ENCODE measurements around the gene KIAA1217. TPM values are rescaled to one million over a fixed set of nuclear protein-coding genes. Genes with fewer than 3 reads are reported as not detected.

KIAA1217 gene
- total and polyA plus RNA-seq, 2 donors from 2014 or later = 10.4 to 63.8 TPM

GRCh38 chr10:24456322-24456721 is 247.4 kb downstream of the KIAA1217 start:
- Histone ChIP-seq H3K9me3 (ENCODE audit: control insufficient read depth in 2 of 3, insufficient read depth in 1 of 3, low read length in 3 of 3) (no peaks in the 10 kb centered on the region), H3K36me3 (ENCODE audit: control insufficient read depth in 2 of 3, insufficient read depth in 3 of 3, low read length in 3 of 3) (peaks cover 0 to 2% (median 0%) of the 10 kb centered on the region in 3 donors), H3K4me1 (ENCODE audit: control insufficient read depth in 2 of 3, insufficient read depth in 2 of 3, low read depth in 1 of 3, low read length in 3 of 3) (peaks cover 0 to 11% (median 8%) of the 10 kb centered on the region in 3 donors), H3K27me3 (ENCODE audit: control insufficient read depth, insufficient read depth, low read length) (no peaks in the 10 kb centered on the region), H3K27ac (ENCODE audit: low read depth in 2 of 2, low read length in 2 of 2) (no peak overlapping the region), H3K4me3 (ENCODE audit: low read length in 3 of 3) (no peak overlapping the region), H3K9ac (ENCODE audit: low read length in 3 of 3) (no peak overlapping the region)
- no peak for FAIRE-seq
- no peak for DNase-seq
- TF ChIP-seq CTCF (IDR thresholded peaks at IDR 0.05; ENCODE audit: borderline replicate concordance, extremely low read depth, insufficient read depth) = no peak
- intact Hi-C loops (cut with DNase I) = no loop called here

- FAIRE-seq (no peak), DNase-seq (peak in 3 of 5 donors; percentile 65 to 82 (median 81))
- intact Hi-C loops (cut with DNase I) = no loop called here
- peaks cover 0 to 14% (median 13%) of the 10 kb centered on the region in 3 donors for H3K4me1 ChIP-seq (ENCODE audit: control insufficient read depth in 2 of 3, insufficient read depth in 2 of 3, low read depth in 1 of 3, low read length in 3 of 3)
- H3K4me3 ChIP-seq (ENCODE audit: low read length in 3 of 3) = no peak overlapping the region
- no peak overlapping the region for H3K9ac ChIP-seq (ENCODE audit: low read length in 3 of 3)
- H3K9me3 ChIP-seq (ENCODE audit: control insufficient read depth in 2 of 3, insufficient read depth in 1 of 3, low read length in 3 of 3) = no peaks in the 10 kb centered on the region
- no peaks in the 10 kb centered on the region for H3K27me3 ChIP-seq (ENCODE audit: control insufficient read depth, insufficient read depth, low read length)
- TF ChIP-seq CTCF (IDR thresholded peaks at IDR 0.05; ENCODE audit: borderline replicate concordance, extremely low read depth, insufficient read depth) = no peak
- H3K36me3 ChIP-seq (ENCODE audit: control insufficient read depth in 2 of 3, insufficient read depth in 3 of 3, low read length in 3 of 3) = peaks cover 0 to 2% (median 0%) of the 10 kb centered on the region in 3 donors
- H3K27ac ChIP-seq (ENCODE audit: low read depth in 2 of 2, low read length in 2 of 2) = no peak overlapping the region
These were observed 248.9 kb downstream of the KIAA1217 start for GRCh38 chr10:24457661-24458318.

- intact Hi-C loops (cut with DNase I) = no loop called here
- Histone ChIP-seq H3K9ac (ENCODE audit: low read length in 3 of 3) (no peak overlapping the region), H3K9me3 (ENCODE audit: control insufficient read depth in 2 of 3, insufficient read depth in 1 of 3, low read length in 3 of 3) (no peaks in the 10 kb centered on the region), H3K27ac (ENCODE audit: low read depth in 2 of 2, low read length in 2 of 2) (no peak overlapping the region), H3K4me3 (ENCODE audit: low read length in 3 of 3) (no peak overlapping the region), H3K27me3 (ENCODE audit: control insufficient read depth, insufficient read depth, low read length) (no peaks in the 10 kb centered on the region), H3K4me1 (ENCODE audit: control insufficient read depth in 2 of 3, insufficient read depth in 2 of 3, low read depth in 1 of 3, low read length in 3 of 3) (peaks cover 4 to 31% (median 25%) of the 10 kb centered on the region in 3 donors), H3K36me3 (ENCODE audit: control insufficient read depth in 2 of 3, insufficient read depth in 3 of 3, low read length in 3 of 3) (peaks cover 0 to 2% (median 0%) of the 10 kb centered on the region in 3 donors)
- FAIRE-seq (no peak), DNase-seq (no peak)
- TF ChIP-seq CTCF (IDR thresholded peaks at IDR 0.05; ENCODE audit: borderline replicate concordance, extremely low read depth, insufficient read depth) = no peak
These were observed 250.9 kb downstream of the KIAA1217 start for GRCh38 chr10:24459836-24460235.

Data from kidney (tissue), 14 donors.